Stimulated activated CD4-positive, alpha-beta T cell treated with anti-CD3 and anti-CD28 coated beads, TNF-alpha, amount 100 ng/mL, for 1 hour (primary cell): ENCODE measurements around the gene RAPH1.
"Not testable (repeated sequence)": the region's sequence is repeated elsewhere in the genome, so short reads cannot be mapped to it uniquely, and the experiment has no call there.

ENCODE experiments used
- DNase-seq, 3 donors: peaks; one replicate each; pipeline ENCODE4 v3.0.0-alpha.2; 2020; ENCODE audit warnings: low read depth in 3 of 3, low spot score in 1 of 3

RAPH1 gene

GRCh38 chr2:203372706-203373105 lies 162.4 kb downstream of the RAPH1 start:
- DNase-seq = not testable (repeated sequence)

GRCh38 chr2:203366639-203367466 lies 168.2 kb downstream of the RAPH1 start:
- DNase-seq = no peak

- DNase-seq = no peak
Measured at GRCh38 chr2:203361922-203362321, 173.2 kb downstream of the RAPH1 start.

GRCh38 chr2:203361495-203361894 lies 173.6 kb downstream of the RAPH1 start:
- DNase-seq = no peak

DNA sequence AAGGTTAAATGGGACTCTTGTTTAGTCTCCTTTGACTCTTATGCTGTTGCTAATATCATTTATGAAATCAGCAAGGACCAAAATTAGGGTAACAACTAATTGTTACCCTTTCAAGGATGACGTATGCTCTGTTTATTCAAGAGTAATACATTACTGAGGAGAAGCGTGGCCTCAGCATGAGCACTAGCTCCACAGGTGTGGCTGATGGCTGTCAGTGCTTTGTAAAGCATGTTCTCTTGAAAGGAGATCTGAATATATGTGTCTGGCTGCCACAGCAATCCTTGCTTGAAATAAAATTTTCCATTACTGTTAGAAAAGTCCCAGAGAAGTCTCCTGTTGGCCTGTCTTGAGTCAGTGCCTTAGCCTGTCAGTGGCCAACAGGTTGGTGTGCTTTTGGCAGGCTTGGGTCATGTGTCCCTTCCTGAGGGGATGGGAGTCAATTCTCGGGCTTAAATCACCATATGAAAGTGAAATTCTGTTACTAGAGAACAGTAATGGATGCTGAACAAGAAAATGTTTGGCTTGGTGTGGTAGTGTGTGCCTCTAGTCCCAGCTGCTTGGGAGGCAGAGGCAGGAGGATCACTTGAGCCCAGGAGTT lies 174.2 kb downstream of the RAPH1 start:
- DNase-seq = no peak

DNA sequence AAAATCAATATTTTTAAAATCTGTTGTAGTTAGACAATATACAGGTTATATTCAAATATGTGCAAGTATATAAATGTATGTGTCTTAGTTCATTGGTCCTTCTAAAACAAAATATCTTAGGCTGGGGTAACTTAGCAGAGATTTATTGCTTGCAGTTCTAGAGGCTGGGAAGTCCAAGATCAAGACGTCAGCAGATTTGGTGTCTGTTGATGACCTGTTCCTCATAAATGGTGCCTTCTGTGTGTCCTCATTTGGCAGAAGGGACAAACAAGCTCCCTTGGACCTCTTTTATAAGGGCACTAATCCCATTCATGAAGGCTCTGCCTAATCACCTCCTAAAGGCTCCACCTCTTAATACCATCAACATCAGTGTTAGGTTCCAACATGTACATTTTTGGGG lies 175.7 kb downstream of the RAPH1 start:
- DNase-seq = no peak

GRCh38 chr2:203354966-203355365 lies 180.1 kb downstream of the RAPH1 start:
- no peak for DNase-seq

- DNase-seq = no peak
Measured at GRCh38 chr2:203352604-203353255, 182.4 kb downstream of the RAPH1 start.

DNA sequence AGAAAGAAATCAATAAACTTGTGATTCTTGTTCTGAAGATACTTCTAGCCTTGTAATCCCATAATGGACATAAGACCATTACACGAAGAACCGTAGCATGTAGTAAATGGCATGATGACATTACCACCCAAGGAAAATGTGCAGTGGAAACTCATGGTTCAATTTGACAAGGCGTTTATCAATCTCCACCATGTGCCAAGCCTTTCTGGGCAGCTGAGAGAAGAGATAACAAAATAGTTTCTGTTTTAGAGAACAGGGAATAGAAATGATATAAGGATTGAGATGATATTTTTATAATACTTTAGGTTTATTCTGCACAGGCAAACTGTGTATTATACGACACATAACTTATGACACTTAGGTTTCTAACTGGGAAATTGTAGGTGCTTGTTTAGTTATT lies 187.7 kb downstream of the RAPH1 start:
- DNase-seq = no peak

DNA sequence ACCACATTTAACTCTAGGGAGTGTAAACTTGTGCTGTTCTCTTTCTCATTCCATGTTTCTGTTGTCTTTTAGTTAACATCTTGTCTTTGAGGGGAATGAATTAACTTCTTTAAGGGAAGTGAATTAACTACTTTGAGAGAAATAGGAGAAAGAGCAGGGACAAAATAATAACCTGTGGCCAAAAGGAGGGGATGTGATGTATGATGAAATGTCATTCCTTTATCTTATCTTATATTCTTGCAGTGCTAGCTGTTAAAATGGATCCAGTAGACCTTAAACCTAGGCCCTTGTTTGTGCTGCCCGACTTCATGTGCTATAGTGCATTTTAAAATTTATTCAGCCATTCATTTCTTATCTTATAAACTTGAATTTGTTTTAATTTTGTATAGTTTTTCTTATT lies 188.5 kb downstream of the RAPH1 start:
- DNase-seq = no peak

- no peak for DNase-seq
Measured at GRCh38 chr2:203344667-203345066, 190.4 kb downstream of the RAPH1 start.
